Lower leg skin (tissue), 4 donors: ENCODE measurements around the gene MISP. TPM values are rescaled to one million over a fixed set of nuclear protein-coding genes. Genes with fewer than 3 reads are reported as not detected.
"Not testable (repeated sequence)": the region's sequence is repeated elsewhere in the genome, so short reads cannot be mapped to it uniquely, and the experiment has no call there.

Experiments used
- DNase-seq, 2 donors: peaks; one replicate each; pipeline ENCODE4 v3.0.0-alpha.2; 2019; ENCODE audit warnings: low spot score in 2 of 2
- H3K4me3 ChIP-seq: fragments of 200-600 bp; sonication (generic); 2 replicates; pipeline ENCODE4 v1.5.1; 2017; ENCODE audit warnings: mild to moderate bottlenecking, low read depth; ENCODE audit not compliant: poor library complexity, severe bottlenecking
- POLR2A ChIP-seq, 2 donors: fragments of 450-650 bp; IDR thresholded peaks; one replicate each; pipeline ENCODE4 v1.6.1; 2016 to 2017; ENCODE audit warnings: antibody characterized with exemption in 2 of 2, mild to moderate bottlenecking in 1 of 2, moderate library complexity in 1 of 2
- WGBS, 2 donors: methylation state at CpG; one replicate each; pipeline ENCODE4 v1.1.5; 2018; 5-methylcytosine and 5-hydroxymethylcytosine counted together
- intact Hi-C: fragments of 100-400 bp; cut with DNase I; formaldehyde crosslinking; loops from one replicate; pipeline ENCODE4 v1.15.0; 2023; ENCODE audit warnings: low total_unique reads
- total RNA-seq, 4 donors: library from RNA; depleted of rRNA; stranded (reverse); fragments of >200 nt; gene quantifications; one replicate each; pipeline ENCODE4 v1.1.0, GENCODE V29; 2016
- TF ChIP-seq, protein P1 (sequence below), 3 donors: fragments of 450-650 bp; IDR thresholded peaks; one replicate each; pipeline ENCODE4 v1.5.1; 2016; ENCODE audit warnings: antibody characterized with exemption in 3 of 3, mild to moderate bottlenecking in 3 of 3, moderate library complexity in 2 of 3

MISP gene
- total RNA-seq, 4 donors from 2014 or later, result 0.08 to 2.8 (median 0.92) TPM

DNA sequence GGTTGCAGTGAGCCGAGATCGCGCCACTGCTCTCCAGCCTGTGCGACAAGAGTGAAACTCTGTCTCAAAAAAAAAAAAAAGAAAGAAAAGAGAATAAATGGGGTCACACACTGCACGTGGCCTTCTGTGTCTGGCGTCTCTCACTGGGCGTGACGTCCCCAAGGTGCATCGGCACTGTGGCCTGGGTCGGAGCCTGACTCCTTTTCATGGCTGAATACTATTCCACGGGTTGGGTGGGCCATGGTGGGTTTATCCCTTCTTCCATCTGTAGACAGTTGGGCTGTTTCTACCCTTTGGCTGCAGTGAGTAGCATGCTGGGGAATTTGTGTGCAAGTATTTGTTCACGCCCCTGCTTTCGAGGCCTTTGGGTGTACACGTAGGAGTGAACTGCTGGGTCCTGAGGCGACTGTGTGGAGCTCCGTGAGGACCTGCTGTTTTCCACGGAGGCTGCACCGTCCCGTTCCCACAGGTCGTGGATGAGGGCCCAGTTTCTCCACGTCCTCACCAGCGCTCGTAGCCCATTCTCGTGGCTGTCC lies 8.3 kb upstream of the MISP start:
- intact Hi-C loops, result no loop called here
- TF ChIP-seq POLR2A (IDR thresholded peaks at IDR 0.05), result no peak
- TF ChIP-seq, protein P1, sequence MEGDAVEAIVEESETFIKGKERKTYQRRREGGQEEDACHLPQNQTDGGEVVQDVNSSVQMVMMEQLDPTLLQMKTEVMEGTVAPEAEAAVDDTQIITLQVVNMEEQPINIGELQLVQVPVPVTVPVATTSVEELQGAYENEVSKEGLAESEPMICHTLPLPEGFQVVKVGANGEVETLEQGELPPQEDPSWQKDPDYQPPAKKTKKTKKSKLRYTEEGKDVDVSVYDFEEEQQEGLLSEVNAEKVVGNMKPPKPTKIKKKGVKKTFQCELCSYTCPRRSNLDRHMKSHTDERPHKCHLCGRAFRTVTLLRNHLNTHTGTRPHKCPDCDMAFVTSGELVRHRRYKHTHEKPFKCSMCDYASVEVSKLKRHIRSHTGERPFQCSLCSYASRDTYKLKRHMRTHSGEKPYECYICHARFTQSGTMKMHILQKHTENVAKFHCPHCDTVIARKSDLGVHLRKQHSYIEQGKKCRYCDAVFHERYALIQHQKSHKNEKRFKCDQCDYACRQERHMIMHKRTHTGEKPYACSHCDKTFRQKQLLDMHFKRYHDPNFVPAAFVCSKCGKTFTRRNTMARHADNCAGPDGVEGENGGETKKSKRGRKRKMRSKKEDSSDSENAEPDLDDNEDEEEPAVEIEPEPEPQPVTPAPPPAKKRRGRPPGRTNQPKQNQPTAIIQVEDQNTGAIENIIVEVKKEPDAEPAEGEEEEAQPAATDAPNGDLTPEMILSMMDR (IDR thresholded peaks at IDR 0.05), result no peak
- DNase-seq, result no peak
- WGBS, 2 donors, result 94 to 97% methylated on average over 23 to 24 of the region's 24 CpGs
- no peak overlapping the region for H3K4me3 ChIP-seq

DNA sequence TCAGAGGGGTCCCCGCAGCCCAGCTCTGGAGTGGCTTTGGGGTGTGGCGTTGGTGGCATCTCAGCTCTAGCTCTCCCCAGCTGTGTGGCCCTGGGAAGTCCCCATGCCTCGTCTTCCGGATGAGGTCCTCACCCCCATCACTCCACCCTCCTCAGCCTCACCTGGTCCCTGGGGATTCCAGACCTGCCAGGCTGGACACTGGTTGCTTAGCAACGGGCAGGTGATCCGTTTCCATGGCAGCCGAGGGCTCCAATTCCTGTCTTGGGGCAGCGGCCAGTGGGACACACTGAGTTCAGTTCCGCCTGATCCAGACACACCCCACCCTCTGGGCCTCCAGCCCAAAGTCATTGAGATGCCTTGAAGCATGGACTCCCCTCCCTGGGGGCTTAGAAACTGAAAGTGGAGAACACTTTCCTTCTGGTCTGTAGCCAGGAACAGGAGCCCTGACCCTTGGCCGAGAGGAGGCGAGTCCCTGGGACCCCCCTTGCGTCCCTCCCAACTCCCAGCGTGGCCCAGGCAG lies 7.7 kb upstream of the MISP start:
- 79 to 84% methylated on average over 13 of the region's 13 CpGs for WGBS, 2 donors
- DNase-seq, result no peak
- no peak for TF ChIP-seq POLR2A (IDR thresholded peaks at IDR 0.05)
- TF ChIP-seq, protein P1 (IDR thresholded peaks at IDR 0.05), result no peak
- intact Hi-C loops, result no loop called here
- H3K4me3 ChIP-seq, result no peak overlapping the region

DNA sequence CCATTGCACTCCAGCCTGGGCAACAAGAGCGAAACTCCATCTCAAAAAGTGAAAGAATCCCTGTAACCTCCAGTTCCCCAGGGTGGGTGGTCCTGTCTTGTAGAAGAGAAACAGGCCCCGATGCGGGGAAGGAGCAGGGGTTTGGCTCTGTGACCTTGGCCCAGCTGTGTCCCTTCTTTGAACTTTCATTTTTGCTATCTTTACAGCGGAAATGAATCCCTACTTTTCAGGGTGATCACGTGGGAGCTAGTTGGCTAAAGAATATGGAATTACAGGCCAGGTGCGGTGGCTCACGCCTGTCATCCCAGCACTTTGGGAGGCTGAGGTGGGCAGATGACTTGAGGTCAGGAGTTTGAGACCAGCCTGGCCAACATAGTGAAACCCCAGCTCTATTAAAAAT lies 5.8 kb upstream of the MISP start:
- WGBS, 2 donors, result 77 to 86% methylated on average over 7 of the region's 7 CpGs
- DNase-seq, intact Hi-C loops, H3K4me3 ChIP-seq: not testable (repeated sequence)

DNA sequence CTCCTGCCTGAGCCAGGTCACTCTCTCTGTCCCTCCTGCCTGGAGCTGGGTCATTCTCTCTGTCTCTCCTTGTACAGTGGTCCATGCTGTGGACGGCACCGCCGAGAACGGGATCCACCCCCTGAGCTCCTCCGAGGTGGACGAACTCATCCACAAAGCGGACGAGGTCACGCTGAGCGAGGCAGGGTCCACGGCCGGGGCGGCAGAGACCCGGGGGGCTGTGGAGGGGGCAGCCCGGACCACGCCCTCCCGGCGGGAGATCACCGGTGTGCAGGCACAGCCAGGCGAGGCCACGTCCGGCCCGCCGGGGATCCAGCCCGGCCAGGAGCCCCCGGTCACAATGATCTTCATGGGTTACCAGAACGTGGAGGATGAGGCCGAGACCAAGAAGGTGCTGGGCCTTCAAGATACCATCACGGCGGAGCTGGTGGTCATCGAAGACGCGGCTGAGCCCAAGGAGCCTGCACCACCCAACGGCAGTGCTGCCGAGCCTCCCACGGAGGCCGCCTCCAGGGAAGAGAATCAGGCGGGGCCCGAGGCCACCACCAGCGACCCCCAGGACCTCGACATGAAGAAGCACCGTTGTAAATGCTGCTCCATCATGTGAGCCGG lies 4.6 kb upstream of the MISP start:
- intact Hi-C loops, result no loop called here
- DNase-seq, result no peak
- TF ChIP-seq, protein P1 (IDR thresholded peaks at IDR 0.05), result no peak
- no peak for TF ChIP-seq POLR2A (IDR thresholded peaks at IDR 0.05)
- no peak overlapping the region for H3K4me3 ChIP-seq
- WGBS, 2 donors, result 97% methylated on average over 38 to 43 of the region's 43 CpGs

DNA sequence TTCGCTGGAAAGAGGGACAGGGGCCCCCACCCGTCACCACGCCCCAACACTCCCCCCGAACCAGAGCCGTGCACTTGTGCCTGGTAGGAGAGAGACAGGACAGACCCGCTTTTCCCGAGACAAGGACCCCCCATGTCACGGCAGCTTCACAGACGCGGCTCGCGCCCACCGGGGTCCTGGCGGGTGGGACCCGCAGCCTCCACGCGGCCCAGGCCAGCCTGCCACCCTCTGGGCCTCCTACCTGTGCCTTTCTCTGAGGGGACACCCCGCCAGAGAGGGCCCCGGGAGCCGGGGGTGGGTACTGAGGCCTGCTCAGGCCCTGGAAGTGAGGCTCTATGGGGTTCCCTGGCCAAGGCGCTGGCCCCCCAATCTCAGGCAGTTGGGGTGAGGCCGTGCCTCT lies 4.0 kb upstream of the MISP start:
- H3K4me3 ChIP-seq, result no peak overlapping the region
- intact Hi-C loops, result no loop called here
- 98% methylated on average over 22 of the region's 22 CpGs for WGBS, 2 donors
- no peak for TF ChIP-seq POLR2A (IDR thresholded peaks at IDR 0.05)
- TF ChIP-seq, protein P1 (IDR thresholded peaks at IDR 0.05), result no peak
- no peak for DNase-seq

DNA sequence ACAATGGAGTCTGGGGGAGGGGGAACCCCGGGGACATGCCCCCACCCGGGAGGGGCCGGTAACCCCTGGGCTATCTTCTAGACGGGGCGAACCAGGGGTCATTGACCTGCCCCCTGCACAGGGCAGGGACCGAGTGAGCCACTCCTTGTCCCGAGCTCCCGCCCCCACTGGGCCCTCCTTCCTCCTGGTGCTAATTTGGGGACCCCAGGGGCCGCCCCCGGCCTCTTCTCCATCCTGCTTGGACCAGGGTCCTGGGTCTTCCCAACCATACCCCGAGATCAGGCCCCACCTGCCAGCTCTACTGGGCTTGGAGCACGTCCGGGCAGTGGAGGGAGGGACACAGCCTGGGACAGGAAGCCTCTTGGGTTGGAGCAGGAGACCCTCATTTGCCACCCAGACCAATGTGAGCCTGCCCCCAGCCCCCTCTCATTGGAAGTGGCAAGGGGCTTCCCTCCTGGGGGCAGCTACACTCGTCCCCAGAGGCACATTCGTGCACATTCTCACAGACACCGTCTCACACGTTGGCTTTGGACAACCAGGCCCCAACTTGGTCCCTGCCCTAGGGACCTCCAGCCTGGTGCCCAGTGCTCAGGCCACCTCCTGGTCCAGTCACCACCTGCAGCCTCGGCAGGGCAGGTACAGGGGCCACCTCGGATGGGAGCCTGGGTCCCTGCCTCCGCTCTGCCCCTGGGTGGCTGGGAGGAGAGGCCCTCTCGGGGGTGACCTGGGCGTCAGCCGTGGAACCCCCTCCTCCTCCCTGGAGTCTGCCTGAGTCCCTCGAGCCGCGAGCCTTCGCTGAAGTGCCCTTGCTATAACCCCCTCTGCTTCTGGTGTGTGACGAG lies 3.3 kb upstream of the MISP start:
- WGBS, 2 donors, result 93 to 96% methylated on average over 25 to 28 of the region's 28 CpGs
- DNase-seq, result no peak
- TF ChIP-seq POLR2A (IDR thresholded peaks at IDR 0.05), result no peak
- TF ChIP-seq, protein P1 (IDR thresholded peaks at IDR 0.05), result no peak
- intact Hi-C loops, result no loop called here
- H3K4me3 ChIP-seq, result no peak overlapping the region
